NOMO-1 treated with DMSO at 0.1 percent for 48 hours (cell line): Measurements from ENCODE around the gene LMNTD2.
"Not testable (repeated sequence)": the region's sequence is repeated elsewhere in the genome, so short reads cannot be mapped to it uniquely, and the experiment has no call there.

Source experiments
- DNase-seq: peaks from one replicate; lab custom pipeline; 2025; ENCODE audit not compliant: unreplicated experiment; lab: John Stamatoyannopoulos, UW

LMNTD2 gene

GRCh38 chr11:516918-517685, 43.4 kb downstream of the LMNTD2 start:
- not testable (repeated sequence) for DNase-seq

- DNase-seq = no peak
These were observed 44.1 kb downstream of the LMNTD2 start for GRCh38 chr11:516400-516799.

GRCh38 chr11:515131-515530, 45.4 kb downstream of the LMNTD2 start:
- no peak for DNase-seq

- DNase-seq = no peak
These were observed 45.9 kb downstream of the LMNTD2 start for GRCh38 chr11:514606-515005.

- DNase-seq = peak; percentile 54
These were observed 47.6 kb downstream of the LMNTD2 start for GRCh38 chr11:512761-513595.

- DNase-seq = no peak
These were observed 51.6 kb downstream of the LMNTD2 start for GRCh38 chr11:508956-509355.

GRCh38 chr11:507727-508515, 52.6 kb downstream of the LMNTD2 start:
- no peak for DNase-seq

GRCh38 chr11:506995-507726, 53.4 kb downstream of the LMNTD2 start, which contains the start of gene RNH1:
TSS of gene RNH1 (minus strand) at chr11:507242. CDS start at chr11:502162, 5,080 bp downstream.
- peak; percentile 84 for DNase-seq

GRCh38 chr11:506238-506994, 54.1 kb downstream of the LMNTD2 start:
- peak; percentile 92 for DNase-seq

- no peak for DNase-seq
These were observed 55.6 kb downstream of the LMNTD2 start for GRCh38 chr11:504994-505344.
